Measurements from ENCODE around the gene TKT.

DNA sequence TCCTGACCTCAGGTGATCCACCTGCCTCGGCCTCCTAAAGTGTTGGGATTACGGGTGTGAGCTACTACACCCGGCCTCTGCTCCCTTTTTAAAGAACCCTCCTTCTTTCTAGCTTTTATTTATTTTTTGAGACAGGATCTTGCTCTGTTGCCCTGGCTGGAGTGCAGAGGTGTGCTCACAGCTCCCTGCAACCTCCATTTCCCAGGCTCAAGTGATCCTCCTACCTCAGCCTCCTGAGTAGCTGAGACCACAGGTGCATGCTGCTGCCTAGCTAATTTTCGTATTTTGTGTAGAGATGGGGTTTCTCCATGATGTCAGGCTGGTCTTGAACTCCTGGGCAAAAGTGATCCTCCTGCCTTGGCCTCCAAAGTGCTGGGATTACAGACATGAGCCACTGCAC lies 34.5 kb downstream of the TKT start:
- no peak for TF ChIP-seq EP300 (IDR thresholded peaks at IDR 0.05)
- TF ChIP-seq, protein P1, sequence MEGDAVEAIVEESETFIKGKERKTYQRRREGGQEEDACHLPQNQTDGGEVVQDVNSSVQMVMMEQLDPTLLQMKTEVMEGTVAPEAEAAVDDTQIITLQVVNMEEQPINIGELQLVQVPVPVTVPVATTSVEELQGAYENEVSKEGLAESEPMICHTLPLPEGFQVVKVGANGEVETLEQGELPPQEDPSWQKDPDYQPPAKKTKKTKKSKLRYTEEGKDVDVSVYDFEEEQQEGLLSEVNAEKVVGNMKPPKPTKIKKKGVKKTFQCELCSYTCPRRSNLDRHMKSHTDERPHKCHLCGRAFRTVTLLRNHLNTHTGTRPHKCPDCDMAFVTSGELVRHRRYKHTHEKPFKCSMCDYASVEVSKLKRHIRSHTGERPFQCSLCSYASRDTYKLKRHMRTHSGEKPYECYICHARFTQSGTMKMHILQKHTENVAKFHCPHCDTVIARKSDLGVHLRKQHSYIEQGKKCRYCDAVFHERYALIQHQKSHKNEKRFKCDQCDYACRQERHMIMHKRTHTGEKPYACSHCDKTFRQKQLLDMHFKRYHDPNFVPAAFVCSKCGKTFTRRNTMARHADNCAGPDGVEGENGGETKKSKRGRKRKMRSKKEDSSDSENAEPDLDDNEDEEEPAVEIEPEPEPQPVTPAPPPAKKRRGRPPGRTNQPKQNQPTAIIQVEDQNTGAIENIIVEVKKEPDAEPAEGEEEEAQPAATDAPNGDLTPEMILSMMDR (IDR thresholded peaks at IDR 0.05), result no peak

Data from upper lobe of left lung (tissue), 4 donors.